Measurements from ENCODE around the gene WNT11.

DNA sequence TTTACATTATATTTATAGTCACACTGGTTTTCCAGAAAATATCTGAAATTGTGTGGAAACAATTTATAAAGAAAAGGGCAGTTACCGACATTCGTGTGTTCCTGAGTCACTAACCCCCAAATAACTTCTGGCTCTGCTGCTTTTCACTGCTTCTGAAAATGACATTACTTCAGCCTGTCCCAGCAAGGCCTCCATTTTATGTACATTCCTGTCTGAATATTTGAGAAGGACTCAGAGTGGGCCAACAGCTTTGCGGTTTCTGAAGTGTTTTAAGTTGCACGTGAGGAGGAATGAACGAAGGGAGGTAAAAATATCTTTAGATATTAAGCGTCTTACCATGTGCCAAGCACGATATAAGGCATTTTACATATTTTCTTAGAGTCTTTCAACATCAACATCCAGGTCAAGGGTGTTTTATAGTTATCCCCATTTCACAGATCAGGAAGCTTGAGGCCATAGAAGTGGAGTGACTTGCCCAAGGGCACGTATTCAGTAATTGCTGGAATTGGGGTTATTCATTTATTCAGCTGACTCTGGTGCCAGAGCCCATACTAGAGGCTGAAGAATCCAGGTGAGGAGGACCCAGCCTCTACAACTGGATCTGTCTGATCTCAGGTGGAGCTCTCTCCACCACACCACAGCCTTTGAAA, 30.8 kb upstream of the WNT11 start:
- TF ChIP-seq EZH2 (IDR thresholded peaks at IDR 0.05; ENCODE audit: low read depth): no peak
- TF ChIP-seq, protein P1, sequence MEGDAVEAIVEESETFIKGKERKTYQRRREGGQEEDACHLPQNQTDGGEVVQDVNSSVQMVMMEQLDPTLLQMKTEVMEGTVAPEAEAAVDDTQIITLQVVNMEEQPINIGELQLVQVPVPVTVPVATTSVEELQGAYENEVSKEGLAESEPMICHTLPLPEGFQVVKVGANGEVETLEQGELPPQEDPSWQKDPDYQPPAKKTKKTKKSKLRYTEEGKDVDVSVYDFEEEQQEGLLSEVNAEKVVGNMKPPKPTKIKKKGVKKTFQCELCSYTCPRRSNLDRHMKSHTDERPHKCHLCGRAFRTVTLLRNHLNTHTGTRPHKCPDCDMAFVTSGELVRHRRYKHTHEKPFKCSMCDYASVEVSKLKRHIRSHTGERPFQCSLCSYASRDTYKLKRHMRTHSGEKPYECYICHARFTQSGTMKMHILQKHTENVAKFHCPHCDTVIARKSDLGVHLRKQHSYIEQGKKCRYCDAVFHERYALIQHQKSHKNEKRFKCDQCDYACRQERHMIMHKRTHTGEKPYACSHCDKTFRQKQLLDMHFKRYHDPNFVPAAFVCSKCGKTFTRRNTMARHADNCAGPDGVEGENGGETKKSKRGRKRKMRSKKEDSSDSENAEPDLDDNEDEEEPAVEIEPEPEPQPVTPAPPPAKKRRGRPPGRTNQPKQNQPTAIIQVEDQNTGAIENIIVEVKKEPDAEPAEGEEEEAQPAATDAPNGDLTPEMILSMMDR (conservative IDR thresholded peaks at IDR 0.05): no peak

Measured in PC-9 (cell line).